Osteocyte (in vitro differentiated cells): ENCODE data around the gene AKAIN1. TPM values are rescaled to one million over a fixed set of nuclear protein-coding genes. Genes with fewer than 3 reads are reported as not detected.

Source experiments
- DNase-seq: peaks from one replicate; pipeline ENCODE4 v3.0.0; 2021; ENCODE audit warnings: mixed read lengths; ENCODE audit not compliant: unreplicated experiment; ENCODE audit errors: extremely low spot score
- H3K27ac Mint-ChIP-seq: one replicate; pipeline ENCODE4 v1.8.0; 2021; ENCODE audit warnings: mild to moderate bottlenecking, mixed read lengths; ENCODE audit not compliant: unreplicated experiment
- H3K27me3 Mint-ChIP-seq: one replicate; pipeline ENCODE4 v1.8.0; 2021; ENCODE audit warnings: mixed read lengths; ENCODE audit not compliant: unreplicated experiment
- H3K36me3 Mint-ChIP-seq: one replicate; pipeline ENCODE4 v1.8.0; 2021; ENCODE audit warnings: mixed read lengths; ENCODE audit not compliant: unreplicated experiment
- H3K4me1 Mint-ChIP-seq: one replicate; pipeline ENCODE4 v1.8.0; 2021; ENCODE audit warnings: mixed read lengths; ENCODE audit not compliant: unreplicated experiment
- H3K4me3 Mint-ChIP-seq: one replicate; pipeline ENCODE4 v1.8.0; 2021; ENCODE audit warnings: mild to moderate bottlenecking, moderate library complexity, mixed read lengths; ENCODE audit not compliant: unreplicated experiment
- H3K9me3 Mint-ChIP-seq: one replicate; pipeline ENCODE4 v1.8.0; 2021; ENCODE audit warnings: mixed read lengths; ENCODE audit not compliant: unreplicated experiment
- CTCF ChIP-seq: fragments of 200-600 bp; sonication (generic); IDR thresholded peaks from 2 replicates; pipeline ENCODE4 v1.5.0; 2021; ENCODE audit warnings: antibody characterized with exemption, mild to moderate bottlenecking, moderate library complexity
- total RNA-seq: library from RNA; stranded (reverse); gene quantifications from 2 replicates; pipeline ENCODE4 v1.2.1, GENCODE V29; 2021

Gene AKAIN1
- total RNA-seq, 1 donor from 2014 or later, result not detected

GRCh38 chr18:5144629-5145028, 52.4 kb downstream of the AKAIN1 start:
- Mint-ChIP-seq H3K36me3 (no peaks in the 10 kb centered on the region), H3K4me3 (no peak overlapping the region), H3K9me3 (peaks cover 4% of the 10 kb centered on the region), H3K27ac (no peak overlapping the region), H3K27me3 (no peaks in the 10 kb centered on the region), H3K4me1 (no peaks in the 10 kb centered on the region)
- DNase-seq, result no peak
- no peak for TF ChIP-seq CTCF

DNA sequence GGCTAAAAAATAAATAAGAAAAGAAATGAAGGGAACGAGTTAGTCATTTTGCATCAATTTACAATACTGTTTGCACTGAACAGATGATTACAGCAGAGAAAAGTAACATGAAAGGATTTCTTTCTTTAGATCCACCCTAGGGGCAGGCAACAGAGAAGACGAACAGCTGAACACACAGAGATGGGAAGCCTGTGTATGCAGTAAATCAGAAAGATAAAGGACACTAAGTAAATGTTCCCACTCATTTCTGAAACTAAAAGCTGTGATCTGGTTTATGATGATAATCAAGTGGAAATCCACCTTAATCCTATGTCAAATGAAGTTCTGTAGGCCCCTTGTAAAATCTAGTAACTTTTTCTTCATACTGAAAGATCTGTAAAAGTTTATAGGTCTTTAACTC, 54.2 kb downstream of the AKAIN1 start:
- H3K36me3 Mint-ChIP-seq, result no peaks in the 10 kb centered on the region
- TF ChIP-seq CTCF, result no peak
- no peak overlapping the region for H3K4me3 Mint-ChIP-seq
- no peaks in the 10 kb centered on the region for H3K27me3 Mint-ChIP-seq
- H3K4me1 Mint-ChIP-seq, result no peaks in the 10 kb centered on the region
- no peak overlapping the region for H3K27ac Mint-ChIP-seq
- H3K9me3 Mint-ChIP-seq, result peaks cover 4% of the 10 kb centered on the region
- DNase-seq, result no peak

GRCh38 chr18:5142131-5142530, 54.9 kb downstream of the AKAIN1 start:
- H3K27ac Mint-ChIP-seq, result no peak overlapping the region
- H3K36me3 Mint-ChIP-seq, result no peaks in the 10 kb centered on the region
- DNase-seq, result no peak
- no peak overlapping the region for H3K4me3 Mint-ChIP-seq
- H3K27me3 Mint-ChIP-seq, result no peaks in the 10 kb centered on the region
- H3K9me3 Mint-ChIP-seq, result no peaks in the 10 kb centered on the region
- no peaks in the 10 kb centered on the region for H3K4me1 Mint-ChIP-seq
- no peak for TF ChIP-seq CTCF

- DNase-seq, result no peak
- H3K4me1 Mint-ChIP-seq, result no peaks in the 10 kb centered on the region
- H3K27me3 Mint-ChIP-seq, result no peaks in the 10 kb centered on the region
- TF ChIP-seq CTCF, result no peak
- H3K9me3 Mint-ChIP-seq, result peaks cover 11% of the 10 kb centered on the region
- no peak overlapping the region for H3K4me3 Mint-ChIP-seq
- H3K27ac Mint-ChIP-seq, result no peak overlapping the region
- H3K36me3 Mint-ChIP-seq, result no peaks in the 10 kb centered on the region
These were observed 59.8 kb downstream of the AKAIN1 start for GRCh38 chr18:5137261-5137660.

DNA sequence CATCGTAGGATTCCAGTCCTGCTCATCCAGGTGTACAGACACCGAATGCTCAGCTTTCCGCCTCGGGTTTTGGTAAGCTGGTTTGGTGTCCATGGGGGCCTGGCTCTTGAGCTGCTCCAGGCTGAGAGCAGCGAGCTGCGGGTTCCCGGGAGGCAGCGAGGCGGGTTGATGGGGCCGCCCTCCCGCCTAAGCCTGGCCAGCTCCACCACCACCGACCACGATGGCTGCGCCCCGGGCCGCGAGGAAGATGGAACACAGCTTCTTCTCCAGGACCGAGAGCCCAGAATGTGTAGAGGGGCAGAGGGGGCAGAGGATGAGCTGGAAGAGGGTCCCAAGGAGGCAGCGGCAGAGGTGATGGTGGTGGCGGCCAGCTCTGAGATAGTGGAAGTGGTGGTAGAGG, 64.1 kb downstream of the AKAIN1 start:
- peaks cover 25% of the 10 kb centered on the region for H3K9me3 Mint-ChIP-seq
- H3K36me3 Mint-ChIP-seq, result no peaks in the 10 kb centered on the region
- no peak for DNase-seq
- no peak overlapping the region for H3K27ac Mint-ChIP-seq
- no peak for TF ChIP-seq CTCF
- H3K4me3 Mint-ChIP-seq, result no peak overlapping the region
- H3K27me3 Mint-ChIP-seq, result no peaks in the 10 kb centered on the region
- no peaks in the 10 kb centered on the region for H3K4me1 Mint-ChIP-seq
